Muscle layer of colon (tissue), 2 donors: Measurements from ENCODE around the gene MAP1LC3A.

Experiments
- H3K27ac ChIP-seq: one replicate; pipeline ENCODE4 v1.7.0; 2013; ENCODE audit warnings: low read depth, mild to moderate bottlenecking, low read length, moderate library complexity
- H3K27me3 ChIP-seq, 2 donors: one replicate each; pipeline ENCODE4 v1.7.0; 2013; ENCODE audit warnings: low read length in 2 of 2, mild to moderate bottlenecking in 2 of 2; ENCODE audit not compliant: insufficient read depth in 2 of 2, control insufficient read depth in 1 of 2
- H3K36me3 ChIP-seq: one replicate; pipeline ENCODE4 v1.7.0; 2013; ENCODE audit warnings: mild to moderate bottlenecking, low read length; ENCODE audit not compliant: insufficient read depth
- H3K4me1 ChIP-seq: one replicate; pipeline ENCODE4 v1.7.0; 2013; ENCODE audit warnings: mild to moderate bottlenecking, low read length; ENCODE audit not compliant: insufficient read depth
- H3K4me3 ChIP-seq, 2 donors: one replicate each; pipeline ENCODE4 v1.7.0; 2013; ENCODE audit warnings: low read length in 2 of 2, low read depth in 1 of 2, mild to moderate bottlenecking in 1 of 2, moderate library complexity in 1 of 2
- H3K9ac ChIP-seq: one replicate; pipeline ENCODE4 v1.7.0; 2013; ENCODE audit warnings: low read length
- H3K9me3 ChIP-seq: one replicate; pipeline ENCODE4 v1.7.0; 2013; ENCODE audit warnings: mild to moderate bottlenecking, low read length
- donor health status: abdominal sarcoma.
- donor health status: Adenocarcinoma of cecum.

Gene MAP1LC3A

DNA sequence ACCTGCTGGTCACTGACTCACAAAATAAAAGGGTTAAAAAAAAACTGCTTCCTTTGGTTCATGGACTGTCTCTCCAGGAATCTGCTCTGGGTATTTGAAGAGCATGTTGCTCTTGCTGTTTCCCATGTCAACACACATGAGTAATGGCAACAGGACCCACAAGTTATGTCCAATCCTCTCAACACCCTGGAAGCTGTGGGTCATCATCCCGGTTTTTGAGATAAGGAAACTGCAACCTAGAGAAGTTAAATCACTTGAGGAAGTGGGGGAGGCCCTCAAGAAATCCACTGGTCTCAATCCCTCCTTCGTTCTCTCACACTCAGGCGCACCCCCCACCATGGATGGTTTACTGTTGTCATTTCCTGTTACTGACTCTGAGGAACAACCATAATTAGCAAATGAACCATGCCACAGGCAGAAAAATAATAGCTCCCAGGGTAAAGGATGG, 12.4 kb downstream of the MAP1LC3A start:
- Histone ChIP-seq H3K27ac (no peak overlapping the region), H3K4me1 (no peaks in the 10 kb centered on the region)

DNA sequence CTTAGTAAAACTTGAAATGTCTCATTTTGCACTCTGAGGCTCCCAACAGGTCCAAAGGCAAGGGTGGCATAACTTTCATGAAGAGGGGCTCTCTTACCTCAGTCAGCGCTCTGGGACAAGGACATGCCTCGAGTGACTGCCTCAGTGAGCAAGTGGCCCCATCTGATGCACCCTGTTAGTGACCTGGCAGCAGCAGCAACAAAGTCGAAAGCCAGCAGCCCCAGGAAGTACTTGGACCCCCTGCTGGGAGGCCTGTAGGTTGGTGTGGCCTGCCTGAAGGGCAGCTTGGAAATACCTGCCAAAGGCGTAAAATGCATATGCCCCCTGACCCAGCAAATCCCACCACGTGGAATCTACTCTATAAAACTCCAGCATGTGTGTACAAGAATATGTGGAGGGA, 13.2 kb downstream of the MAP1LC3A start:
- Histone ChIP-seq H3K27me3 (no peaks in the 10 kb centered on the region), H3K9me3 (no peaks in the 10 kb centered on the region), H3K27ac (no peak overlapping the region), H3K9ac (no peak overlapping the region), H3K36me3 (peaks cover 16% of the 10 kb centered on the region), H3K4me1 (no peaks in the 10 kb centered on the region), H3K4me3 (no peak overlapping the region)

More for the DNA sequence above, 12.4 kb downstream of the MAP1LC3A start:
- H3K9me3 ChIP-seq = no peaks in the 10 kb centered on the region
- H3K36me3 ChIP-seq = peaks cover 16% of the 10 kb centered on the region
- H3K4me3 ChIP-seq = no peak overlapping the region
- no peaks in the 10 kb centered on the region for H3K27me3 ChIP-seq
- no peak overlapping the region for H3K9ac ChIP-seq

GRCh38 chr20:34573541-34574300, 15.2 kb downstream of the MAP1LC3A start:
- H3K4me3 ChIP-seq = no peak overlapping the region
- no peak overlapping the region for H3K9ac ChIP-seq
- H3K4me1 ChIP-seq = no peaks in the 10 kb centered on the region
- peaks cover 16% of the 10 kb centered on the region for H3K36me3 ChIP-seq
- no peaks in the 10 kb centered on the region for H3K27me3 ChIP-seq
- H3K9me3 ChIP-seq = no peaks in the 10 kb centered on the region
- H3K27ac ChIP-seq = no peak overlapping the region

DNA sequence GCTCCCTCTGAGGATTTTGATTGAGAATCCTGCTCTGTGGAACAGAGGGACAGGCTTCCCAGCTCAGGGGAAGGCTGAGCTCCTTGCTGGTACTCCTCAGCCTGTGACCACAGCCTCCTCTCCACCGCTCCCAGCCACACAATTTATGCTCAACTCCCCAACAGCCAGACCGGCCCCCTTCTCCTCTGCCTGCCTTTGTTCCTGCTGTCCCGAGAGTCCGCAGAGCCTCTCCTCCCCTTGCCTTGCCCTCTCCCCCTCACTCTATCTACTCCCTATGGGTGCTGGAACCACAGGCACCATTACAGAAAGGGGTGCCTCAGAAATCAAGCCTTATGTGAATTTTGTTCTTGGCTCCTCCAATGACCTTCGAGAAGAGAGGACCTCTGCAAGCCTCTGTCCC, 15.9 kb downstream of the MAP1LC3A start:
- Histone ChIP-seq H3K9ac (no peak overlapping the region), H3K4me1 (no peaks in the 10 kb centered on the region), H3K27ac (no peak overlapping the region), H3K27me3 (no peaks in the 10 kb centered on the region), H3K4me3 (no peak overlapping the region), H3K36me3 (peaks cover 16% of the 10 kb centered on the region), H3K9me3 (no peaks in the 10 kb centered on the region)

- no peak overlapping the region for H3K9ac ChIP-seq
- H3K4me3 ChIP-seq = no peak overlapping the region
- no peak overlapping the region for H3K27ac ChIP-seq
- no peaks in the 10 kb centered on the region for H3K27me3 ChIP-seq
- H3K4me1 ChIP-seq = no peaks in the 10 kb centered on the region
- no peaks in the 10 kb centered on the region for H3K9me3 ChIP-seq
- peaks cover 16% of the 10 kb centered on the region for H3K36me3 ChIP-seq
Measured at GRCh38 chr20:34574861-34575260, 16.3 kb downstream of the MAP1LC3A start.

- Histone ChIP-seq H3K9me3 (no peaks in the 10 kb centered on the region), H3K27me3 (no peaks in the 10 kb centered on the region), H3K36me3 (peaks cover 17% of the 10 kb centered on the region), H3K27ac (no peak overlapping the region), H3K4me3 (no peak overlapping the region), H3K9ac (no peak overlapping the region), H3K4me1 (no peaks in the 10 kb centered on the region)
Measured at GRCh38 chr20:34575271-34575670, 16.8 kb downstream of the MAP1LC3A start.

GRCh38 chr20:34575756-34576155, 17.2 kb downstream of the MAP1LC3A start:
- Histone ChIP-seq H3K9ac (no peak overlapping the region), H3K36me3 (peaks cover 20% of the 10 kb centered on the region), H3K9me3 (no peaks in the 10 kb centered on the region), H3K4me1 (no peaks in the 10 kb centered on the region), H3K4me3 (no peak overlapping the region), H3K27ac (no peak overlapping the region), H3K27me3 (no peaks in the 10 kb centered on the region)

- no peaks in the 10 kb centered on the region for H3K27me3 ChIP-seq
- no peak overlapping the region for H3K9ac ChIP-seq
- no peak overlapping the region for H3K27ac ChIP-seq
- no peak overlapping the region for H3K4me3 ChIP-seq
- peaks cover 22% of the 10 kb centered on the region for H3K36me3 ChIP-seq
- peaks cover 11% of the 10 kb centered on the region for H3K4me1 ChIP-seq
- H3K9me3 ChIP-seq = no peaks in the 10 kb centered on the region
Measured at GRCh38 chr20:34577061-34577460, 18.5 kb downstream of the MAP1LC3A start.

DNA sequence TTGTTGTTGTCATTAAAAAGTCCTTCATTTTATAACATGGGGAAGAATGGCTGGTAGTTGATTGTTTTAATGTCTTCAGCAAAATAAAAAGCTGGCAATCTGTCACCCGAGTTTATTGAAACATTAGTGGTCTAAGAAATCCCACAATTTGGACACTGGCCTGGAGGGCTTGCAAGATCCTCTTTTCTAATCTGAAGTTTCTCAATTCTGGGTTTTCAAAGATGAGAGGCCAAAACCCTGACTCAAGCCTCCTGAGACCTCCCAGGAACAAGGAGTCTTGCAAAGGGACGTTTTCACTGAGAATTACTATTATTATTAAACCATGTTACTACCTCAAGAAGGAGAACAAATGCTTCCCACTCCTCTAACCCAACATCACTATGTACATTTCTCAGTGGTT, 19.5 kb downstream of the MAP1LC3A start:
- no peak overlapping the region for H3K27ac ChIP-seq
- peaks cover 22% of the 10 kb centered on the region for H3K36me3 ChIP-seq

DNA sequence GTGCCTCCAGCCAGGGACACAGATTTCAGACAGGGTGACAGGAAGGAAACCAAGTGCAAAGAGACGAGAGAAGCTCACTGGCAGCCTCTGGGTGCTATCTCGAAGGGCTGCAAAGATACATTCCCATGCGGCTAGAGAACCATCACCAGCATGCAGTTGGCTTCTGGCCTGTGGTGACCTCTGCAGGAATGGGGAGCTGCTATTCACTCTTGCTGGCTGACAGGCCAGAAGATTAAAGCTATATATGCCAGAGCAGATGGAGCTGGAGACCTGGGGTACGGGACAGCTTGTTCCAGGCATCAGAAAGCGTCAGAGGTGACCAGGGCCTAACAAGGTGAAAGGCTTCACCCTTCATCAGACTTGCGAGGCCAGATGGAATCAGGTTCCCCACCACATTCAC, 20.0 kb downstream of the MAP1LC3A start:
- no peaks in the 10 kb centered on the region for H3K27me3 ChIP-seq
- no peak overlapping the region for H3K4me3 ChIP-seq
- no peak overlapping the region for H3K27ac ChIP-seq
- peaks cover 11% of the 10 kb centered on the region for H3K4me1 ChIP-seq
- no peak overlapping the region for H3K9ac ChIP-seq
- peaks cover 18% of the 10 kb centered on the region for H3K36me3 ChIP-seq
- no peaks in the 10 kb centered on the region for H3K9me3 ChIP-seq

More for the DNA sequence above, 19.5 kb downstream of the MAP1LC3A start:
- Histone ChIP-seq H3K4me1 (peaks cover 11% of the 10 kb centered on the region), H3K9ac (no peak overlapping the region), H3K4me3 (no peak overlapping the region), H3K27me3 (no peaks in the 10 kb centered on the region), H3K9me3 (no peaks in the 10 kb centered on the region)

GRCh38 chr20:34579191-34579978, 20.9 kb downstream of the MAP1LC3A start:
- no peaks in the 10 kb centered on the region for H3K27me3 ChIP-seq
- no peak overlapping the region for H3K9ac ChIP-seq
- no peak overlapping the region for H3K27ac ChIP-seq
- no peaks in the 10 kb centered on the region for H3K9me3 ChIP-seq
- H3K4me1 ChIP-seq = peaks cover 11% of the 10 kb centered on the region
- H3K36me3 ChIP-seq = peaks cover 17% of the 10 kb centered on the region
- no peak overlapping the region for H3K4me3 ChIP-seq
